GM12892 (cell line): ENCODE measurements around the gene STMN3.

Experiments used
- POLR2A ChIP-seq: IDR thresholded peaks from 2 replicates; pipeline ENCODE4 v1.6.1; 2011; ENCODE audit warnings: low read depth, low read length, control low read depth
- POLR2AphosphoS5 ChIP-seq: IDR thresholded peaks from 2 replicates; pipeline ENCODE4 v1.6.1; 2011; ENCODE audit warnings: low read depth, low read length, control low read depth

- TF ChIP-seq POLR2AphosphoS5 (no peak), POLR2A (no peak)
Measured at GRCh38 chr20:63660622-63661021, 7.4 kb upstream of the STMN3 start.
